Breast epithelium (tissue), 4 donors: ENCODE data around the gene TINAG. TPM values are rescaled to one million over a fixed set of nuclear protein-coding genes. Genes with fewer than 3 reads are reported as not detected.

Experiments
- DNase-seq, 2 donors: peaks; one replicate each; pipeline ENCODE4 v3.0.0-alpha.2; 2019; ENCODE audit warnings: low spot score in 2 of 2
- H3K27ac ChIP-seq, 2 donors: fragments of 200-600 bp; sonication (generic) in 1 of 2; one replicate each; pipeline ENCODE4 v1.5.1; 2016 to 2019; ENCODE audit warnings: mild to moderate bottlenecking in 1 of 2
- H3K27me3 ChIP-seq, 2 donors: fragments of 200-600 bp; sonication (generic) in 1 of 2; one replicate each; pipeline versions ENCODE4 v1.5.1 to v1.6.0; 2017 to 2019; ENCODE audit warnings: control low read depth in 1 of 2, mild to moderate bottlenecking in 1 of 2
- H3K36me3 ChIP-seq: fragments of 200-600 bp; one replicate; pipeline ENCODE4 v1.5.1; 2019
- H3K4me1 ChIP-seq, 2 donors: fragments of 200-600 bp; sonication (generic); one replicate each; pipeline ENCODE4 v1.5.1; 2016 to 2019; ENCODE audit warnings: control low read depth in 1 of 2
- H3K4me3 ChIP-seq, 3 donors: fragments of 200-600 bp; sonication (generic); 1 replicate in 2 of 3; 2 replicates in 1 of 3; pipeline ENCODE4 v1.5.1; 2016 to 2019; ENCODE audit warnings: mild to moderate bottlenecking in 3 of 3, moderate library complexity in 2 of 3
- H3K9me3 ChIP-seq, 2 donors: fragments of 200-600 bp; sonication (generic) in 1 of 2; one replicate each; pipeline ENCODE4 v1.5.1; 2016 to 2019; ENCODE audit warnings: control low read depth in 1 of 2
- CTCF ChIP-seq, 3 donors: fragments of 450-650 bp; IDR thresholded peaks; one replicate each; pipeline ENCODE4 v1.5.1; 2016 to 2017; ENCODE audit warnings: antibody characterized with exemption in 3 of 3, mild to moderate bottlenecking in 3 of 3, moderate library complexity in 3 of 3
- POLR2A ChIP-seq: fragments of 450-650 bp; IDR thresholded peaks from one replicate; pipeline ENCODE4 v1.6.1; 2016; ENCODE audit warnings: antibody characterized with exemption, mild to moderate bottlenecking, moderate library complexity
- POLR2AphosphoS5 ChIP-seq, 3 donors: sonication (generic); formaldehyde crosslinking; IDR thresholded peaks; one replicate each; pipeline ENCODE4 v1.6.1; 2017; ENCODE audit warnings: antibody characterized with exemption in 3 of 3
- intact Hi-C: fragments of 100-400 bp; cut with DNase I; formaldehyde crosslinking; loops from one replicate; pipeline ENCODE4 v1.15.1; 2023; ENCODE audit warnings: low total_unique reads
- total RNA-seq, 3 donors: library from RNA; depleted of rRNA; stranded (reverse); fragments of >200 nt; gene quantifications; one replicate each; pipeline ENCODE4 v1.1.0, GENCODE V29; 2016

The TINAG gene
- total RNA-seq, 3 donors from 2014 or later: not detected

- DNase-seq: no peak
- H3K4me3 ChIP-seq: no peak overlapping the region
- intact Hi-C loops: no loop called here
- no peaks in the 10 kb centered on the region for H3K9me3 ChIP-seq
- no peaks in the 10 kb centered on the region for H3K4me1 ChIP-seq
- no peaks in the 10 kb centered on the region for H3K27me3 ChIP-seq
- H3K27ac ChIP-seq: no peak overlapping the region
- no peak for TF ChIP-seq POLR2A
- no peak for TF ChIP-seq CTCF (IDR thresholded peaks at IDR 0.05)
- TF ChIP-seq POLR2AphosphoS5 (IDR thresholded peaks at IDR 0.05): no peak
- H3K36me3 ChIP-seq: no peaks in the 10 kb centered on the region
These were observed 23.9 kb upstream of the TINAG start for GRCh38 chr6:54284161-54284860.

GRCh38 chr6:54285595-54285994, 22.6 kb upstream of the TINAG start:
- no peak overlapping the region for H3K27ac ChIP-seq
- no peaks in the 10 kb centered on the region for H3K27me3 ChIP-seq
- TF ChIP-seq POLR2A: no peak
- TF ChIP-seq POLR2AphosphoS5 (IDR thresholded peaks at IDR 0.05): no peak
- TF ChIP-seq CTCF (IDR thresholded peaks at IDR 0.05): no peak
- H3K36me3 ChIP-seq: no peaks in the 10 kb centered on the region
- DNase-seq: no peak
- H3K4me3 ChIP-seq: no peak overlapping the region
- no peaks in the 10 kb centered on the region for H3K4me1 ChIP-seq
- H3K9me3 ChIP-seq: no peaks in the 10 kb centered on the region
- intact Hi-C loops: loop anchor here (1.0 kb wide), 1 partner anchor 8 kb away; no protein-coding TSS in a partner anchor

GRCh38 chr6:54286141-54286540, 22.1 kb upstream of the TINAG start:
- H3K36me3 ChIP-seq: no peaks in the 10 kb centered on the region
- H3K9me3 ChIP-seq: no peaks in the 10 kb centered on the region
- no peak for DNase-seq
- TF ChIP-seq CTCF (IDR thresholded peaks at IDR 0.05): no peak
- no peak for TF ChIP-seq POLR2A
- no peak for TF ChIP-seq POLR2AphosphoS5 (IDR thresholded peaks at IDR 0.05)
- no peak overlapping the region for H3K27ac ChIP-seq
- no peaks in the 10 kb centered on the region for H3K27me3 ChIP-seq
- intact Hi-C loops: no loop called here
- no peaks in the 10 kb centered on the region for H3K4me1 ChIP-seq
- no peak overlapping the region for H3K4me3 ChIP-seq

GRCh38 chr6:54288474-54288873, 19.8 kb upstream of the TINAG start:
- no peak for TF ChIP-seq POLR2A
- no peak for TF ChIP-seq CTCF (IDR thresholded peaks at IDR 0.05)
- no peak for TF ChIP-seq POLR2AphosphoS5 (IDR thresholded peaks at IDR 0.05)
- H3K4me1 ChIP-seq: no peaks in the 10 kb centered on the region
- H3K9me3 ChIP-seq: no peaks in the 10 kb centered on the region
- intact Hi-C loops: no loop called here
- no peaks in the 10 kb centered on the region for H3K36me3 ChIP-seq
- H3K4me3 ChIP-seq: no peak overlapping the region
- no peak for DNase-seq
- no peaks in the 10 kb centered on the region for H3K27me3 ChIP-seq
- no peak overlapping the region for H3K27ac ChIP-seq

GRCh38 chr6:54289426-54289825, 18.8 kb upstream of the TINAG start:
- Histone ChIP-seq H3K9me3 (no peaks in the 10 kb centered on the region), H3K4me1 (no peaks in the 10 kb centered on the region), H3K4me3 (no peak overlapping the region), H3K36me3 (no peaks in the 10 kb centered on the region), H3K27me3 (no peaks in the 10 kb centered on the region), H3K27ac (no peak overlapping the region)
- TF ChIP-seq CTCF (IDR thresholded peaks at IDR 0.05) (no peak), POLR2A (no peak)
- DNase-seq: no peak
- intact Hi-C loops: no loop called here
